Liver (tissue), 9 donors: Measurements from ENCODE around the gene PLEKHA6. TPM values are rescaled to one million over a fixed set of nuclear protein-coding genes. Genes with fewer than 3 reads are reported as not detected.
A peak's percentile ranks its signal among the peaks of the same experiment; 100 is the strongest.

Experiments used
- DNase-seq: peaks from one replicate; pipeline ENCODE4 v3.0.0-alpha.2; 2017; ENCODE audit warnings: low spot score
- H3K27ac ChIP-seq, 2 donors: one replicate each; pipeline ENCODE4 v1.7.0; 2013; ENCODE audit warnings: inconsistent platforms in 2 of 2, low read length in 2 of 2, control low read depth in 1 of 2, low read depth in 1 of 2, mild to moderate bottlenecking in 1 of 2
- H3K27me3 ChIP-seq, 4 donors: one replicate each; pipeline versions ENCODE4 v1.6.1 to v1.7.0; 2013; ENCODE audit warnings: low read length in 3 of 4, inconsistent platforms in 1 of 4, mild to moderate bottlenecking in 1 of 4, moderate library complexity in 1 of 4; ENCODE audit not compliant: control insufficient read depth in 4 of 4, insufficient read depth in 4 of 4
- H3K36me3 ChIP-seq, 4 donors: one replicate each; pipeline versions ENCODE4 v1.6.1 to v1.7.0; 2013; ENCODE audit warnings: low read length in 3 of 4, mild to moderate bottlenecking in 3 of 4, low read depth in 1 of 4, moderate library complexity in 1 of 4; ENCODE audit not compliant: control insufficient read depth in 4 of 4, insufficient read depth in 3 of 4
- H3K4me1 ChIP-seq, 4 donors: one replicate each; pipeline versions ENCODE4 v1.6.1 to v1.7.0; 2013; ENCODE audit warnings: low read length in 3 of 4, mild to moderate bottlenecking in 3 of 4, moderate library complexity in 1 of 4; ENCODE audit not compliant: control insufficient read depth in 4 of 4, insufficient read depth in 4 of 4
- H3K4me3 ChIP-seq, 3 donors: one replicate each; pipeline versions ENCODE4 v1.6.1 to v1.7.0; 2013; ENCODE audit warnings: low read length in 3 of 3, control low read depth in 1 of 3, low read depth in 1 of 3, mild to moderate bottlenecking in 1 of 3
- H3K9ac ChIP-seq, 2 donors: one replicate each; pipeline ENCODE4 v1.7.0; 2013; ENCODE audit warnings: low read length in 2 of 2, mild to moderate bottlenecking in 2 of 2, moderate library complexity in 2 of 2, control low read depth in 1 of 2, low read depth in 1 of 2
- H3K9me3 ChIP-seq, 4 donors: one replicate each; pipeline versions ENCODE4 v1.6.1 to v1.7.0; 2013; ENCODE audit warnings: low read length in 3 of 4; ENCODE audit not compliant: control insufficient read depth in 4 of 4
- EGR1 ChIP-seq, 2 donors: IDR thresholded peaks; 2 replicates each; pipeline ENCODE4 v1.6.1; 2016 to 2018; ENCODE audit warnings: antibody characterized with exemption in 2 of 2, low read depth in 2 of 2
- FOXA1 ChIP-seq: IDR thresholded peaks from 2 replicates; pipeline ENCODE4 v1.6.1; 2016; ENCODE audit warnings: antibody characterized with exemption
- FOXA2 ChIP-seq: IDR thresholded peaks from 2 replicates; pipeline ENCODE4 v1.6.1; 2016; ENCODE audit warnings: antibody characterized with exemption
- GABPA ChIP-seq, 2 donors: IDR thresholded peaks in 1 of 2; conservative IDR thresholded peaks in 1 of 2; 2 replicates each; pipeline ENCODE4 v1.6.1; 2016; ENCODE audit warnings: antibody characterized with exemption in 2 of 2, mild to moderate bottlenecking in 1 of 2, moderate library complexity in 1 of 2
- HNF4A ChIP-seq, 2 donors: conservative IDR thresholded peaks; 2 replicates each; pipeline ENCODE4 v1.6.1; 2016; ENCODE audit warnings: antibody characterized with exemption in 2 of 2, mild to moderate bottlenecking in 2 of 2
- HNF4G ChIP-seq: IDR thresholded peaks from 2 replicates; pipeline ENCODE4 v1.6.1; 2016; ENCODE audit warnings: antibody characterized with exemption
- JUND ChIP-seq, 2 donors: IDR thresholded peaks; 2 replicates each; pipeline ENCODE4 v1.6.1; 2016; ENCODE audit warnings: antibody characterized with exemption in 2 of 2
- NR2F2 ChIP-seq: IDR thresholded peaks from 2 replicates; pipeline ENCODE4 v1.6.1; 2016; ENCODE audit warnings: antibody characterized with exemption
- RAD21 ChIP-seq, 2 donors: IDR thresholded peaks; 2 replicates each; pipeline ENCODE4 v1.6.1; 2016; ENCODE audit warnings: antibody characterized with exemption in 2 of 2, mild to moderate bottlenecking in 2 of 2
- RXRA ChIP-seq, 2 donors: IDR thresholded peaks; 2 replicates each; pipeline ENCODE4 v1.6.1; 2017 to 2018; ENCODE audit warnings: antibody characterized with exemption in 2 of 2, mild to moderate bottlenecking in 1 of 2
- SP1 ChIP-seq: IDR thresholded peaks from 2 replicates; pipeline ENCODE4 v1.6.1; 2018; ENCODE audit warnings: antibody characterized with exemption, mild to moderate bottlenecking
- TAF1 ChIP-seq: conservative IDR thresholded peaks from 2 replicates; pipeline ENCODE4 v1.6.1; 2016; ENCODE audit warnings: antibody characterized with exemption, mild to moderate bottlenecking
- YY1 ChIP-seq: IDR thresholded peaks from 2 replicates; pipeline ENCODE4 v1.6.1; 2016; ENCODE audit warnings: antibody characterized with exemption, mild to moderate bottlenecking
- WGBS: extraction: QIAGEN DNeasy Blood & Tissue Kit; methylation state at CpG from one replicate; pipeline ENCODE4 v1.1.7; 2013; 5-methylcytosine and 5-hydroxymethylcytosine counted together
- polyA plus RNA-seq, 2 donors: library from polyadenylated mRNA; stranded (reverse) in 1 of 2; unstranded in 1 of 2; fragments of 200-250 nt in 1 of 2; fragments of >200 nt in 1 of 2; fragmentation: Nextera tagmentation in 1 of 2; extraction: Ambion mirVana in 1 of 2; gene quantifications; one replicate each; pipeline versions ENCODE4 v1.2.1 to v1.2.3, GENCODE V29; 2013 to 2015
- total RNA-seq, 2 donors: library from RNA; depleted of rRNA; stranded (reverse); fragments of >200 nt; gene quantifications; one replicate each; pipeline ENCODE4 v1.2.3, GENCODE V29; 2014
- TF ChIP-seq, protein P1 (sequence below): IDR thresholded peaks from 2 replicates; pipeline ENCODE4 v1.6.1; 2016; ENCODE audit warnings: antibody characterized with exemption, mild to moderate bottlenecking
- TF ChIP-seq, protein P2 (sequence below): IDR thresholded peaks from 2 replicates; pipeline ENCODE4 v1.6.1; 2016; ENCODE audit warnings: antibody characterized with exemption
- TF ChIP-seq, protein P3 (sequence below): fragments of 150-350 bp; IDR thresholded peaks from 2 replicates; pipeline ENCODE4 v1.5.1; 2017; ENCODE audit warnings: improper control_type of control experiment, low read depth, low read length; ENCODE audit not compliant: missing input control
- TF ChIP-seq, protein P4 (sequence below): IDR thresholded peaks from 2 replicates; pipeline ENCODE4 v1.6.1; 2016; ENCODE audit warnings: antibody characterized with exemption
- TF ChIP-seq, protein P5 (sequence below): IDR thresholded peaks from 2 replicates; pipeline ENCODE4 v1.6.1; 2016; ENCODE audit warnings: antibody characterized with exemption
- donor health status: healthy.
- donor health status: healthy.
- donor health status: healthy.
- donor health status: healthy.
- donor health status: healthy.

Gene PLEKHA6
- total and polyA plus RNA-seq, 4 donors, result 5.3 to 12.8 (median 7.6) TPM

DNA sequence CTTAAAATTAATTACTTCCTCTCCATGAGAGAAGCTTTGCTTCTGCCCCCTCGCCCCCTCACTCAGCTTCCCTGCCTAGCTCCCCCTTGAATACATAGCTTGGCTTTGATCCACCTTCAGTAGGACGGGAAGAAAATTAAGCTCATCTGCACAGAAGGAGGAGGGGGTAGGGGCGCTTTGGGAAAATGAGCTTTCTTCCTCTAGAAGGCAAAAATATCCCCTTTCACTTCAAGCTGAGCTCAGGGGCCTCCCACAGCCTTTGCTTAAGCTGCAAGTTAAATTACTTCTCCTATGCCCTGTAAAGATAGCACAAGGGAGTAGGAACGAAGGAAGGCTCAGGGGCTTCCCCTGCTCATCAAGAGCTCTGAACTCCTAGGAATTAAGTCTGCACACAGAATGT, 80.8 kb downstream of the PLEKHA6 start:
- Histone ChIP-seq H3K27me3 (no peaks in the 10 kb centered on the region), H3K9me3 (no peaks in the 10 kb centered on the region), H3K4me1 (peaks cover 4 to 71% (median 59%) of the 10 kb centered on the region in 4 donors), H3K9ac (peak overlapping the region in 1 of 2 donors; percentile 27), H3K36me3 (peaks cover under 1 to 13% (median 4%) of the 10 kb centered on the region in 4 donors), H3K27ac (peak overlapping the region in 1 of 2 donors; percentile 25), H3K4me3 (no peak overlapping the region)
- TF ChIP-seq RXRA (IDR thresholded peaks at IDR 0.05) (no peak), SP1 (no peak), GABPA (IDR thresholded peaks at IDR 0.05 in 1 of 2, conservative IDR thresholded peaks at IDR 0.05 in 1 of 2) (no peak), FOXA2 (no peak), TAF1 (no peak), JUND (IDR thresholded peaks at IDR 0.05) (no peak), HNF4A (conservative IDR thresholded peaks at IDR 0.05) (no peak), EGR1 (IDR thresholded peaks at IDR 0.05; ENCODE audit: low read depth in 2 of 2) (no peak), FOXA1 (no peak), YY1 (no peak), NR2F2 (no peak), HNF4G (no peak), RAD21 (IDR thresholded peaks at IDR 0.05) (no peak)
- TF ChIP-seq, protein P1, sequence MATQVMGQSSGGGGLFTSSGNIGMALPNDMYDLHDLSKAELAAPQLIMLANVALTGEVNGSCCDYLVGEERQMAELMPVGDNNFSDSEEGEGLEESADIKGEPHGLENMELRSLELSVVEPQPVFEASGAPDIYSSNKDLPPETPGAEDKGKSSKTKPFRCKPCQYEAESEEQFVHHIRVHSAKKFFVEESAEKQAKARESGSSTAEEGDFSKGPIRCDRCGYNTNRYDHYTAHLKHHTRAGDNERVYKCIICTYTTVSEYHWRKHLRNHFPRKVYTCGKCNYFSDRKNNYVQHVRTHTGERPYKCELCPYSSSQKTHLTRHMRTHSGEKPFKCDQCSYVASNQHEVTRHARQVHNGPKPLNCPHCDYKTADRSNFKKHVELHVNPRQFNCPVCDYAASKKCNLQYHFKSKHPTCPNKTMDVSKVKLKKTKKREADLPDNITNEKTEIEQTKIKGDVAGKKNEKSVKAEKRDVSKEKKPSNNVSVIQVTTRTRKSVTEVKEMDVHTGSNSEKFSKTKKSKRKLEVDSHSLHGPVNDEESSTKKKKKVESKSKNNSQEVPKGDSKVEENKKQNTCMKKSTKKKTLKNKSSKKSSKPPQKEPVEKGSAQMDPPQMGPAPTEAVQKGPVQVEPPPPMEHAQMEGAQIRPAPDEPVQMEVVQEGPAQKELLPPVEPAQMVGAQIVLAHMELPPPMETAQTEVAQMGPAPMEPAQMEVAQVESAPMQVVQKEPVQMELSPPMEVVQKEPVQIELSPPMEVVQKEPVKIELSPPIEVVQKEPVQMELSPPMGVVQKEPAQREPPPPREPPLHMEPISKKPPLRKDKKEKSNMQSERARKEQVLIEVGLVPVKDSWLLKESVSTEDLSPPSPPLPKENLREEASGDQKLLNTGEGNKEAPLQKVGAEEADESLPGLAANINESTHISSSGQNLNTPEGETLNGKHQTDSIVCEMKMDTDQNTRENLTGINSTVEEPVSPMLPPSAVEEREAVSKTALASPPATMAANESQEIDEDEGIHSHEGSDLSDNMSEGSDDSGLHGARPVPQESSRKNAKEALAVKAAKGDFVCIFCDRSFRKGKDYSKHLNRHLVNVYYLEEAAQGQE, result no peak
- TF ChIP-seq, protein P2, sequence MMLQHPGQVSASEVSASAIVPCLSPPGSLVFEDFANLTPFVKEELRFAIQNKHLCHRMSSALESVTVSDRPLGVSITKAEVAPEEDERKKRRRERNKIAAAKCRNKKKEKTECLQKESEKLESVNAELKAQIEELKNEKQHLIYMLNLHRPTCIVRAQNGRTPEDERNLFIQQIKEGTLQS, result no peak
- TF ChIP-seq, protein P3, sequence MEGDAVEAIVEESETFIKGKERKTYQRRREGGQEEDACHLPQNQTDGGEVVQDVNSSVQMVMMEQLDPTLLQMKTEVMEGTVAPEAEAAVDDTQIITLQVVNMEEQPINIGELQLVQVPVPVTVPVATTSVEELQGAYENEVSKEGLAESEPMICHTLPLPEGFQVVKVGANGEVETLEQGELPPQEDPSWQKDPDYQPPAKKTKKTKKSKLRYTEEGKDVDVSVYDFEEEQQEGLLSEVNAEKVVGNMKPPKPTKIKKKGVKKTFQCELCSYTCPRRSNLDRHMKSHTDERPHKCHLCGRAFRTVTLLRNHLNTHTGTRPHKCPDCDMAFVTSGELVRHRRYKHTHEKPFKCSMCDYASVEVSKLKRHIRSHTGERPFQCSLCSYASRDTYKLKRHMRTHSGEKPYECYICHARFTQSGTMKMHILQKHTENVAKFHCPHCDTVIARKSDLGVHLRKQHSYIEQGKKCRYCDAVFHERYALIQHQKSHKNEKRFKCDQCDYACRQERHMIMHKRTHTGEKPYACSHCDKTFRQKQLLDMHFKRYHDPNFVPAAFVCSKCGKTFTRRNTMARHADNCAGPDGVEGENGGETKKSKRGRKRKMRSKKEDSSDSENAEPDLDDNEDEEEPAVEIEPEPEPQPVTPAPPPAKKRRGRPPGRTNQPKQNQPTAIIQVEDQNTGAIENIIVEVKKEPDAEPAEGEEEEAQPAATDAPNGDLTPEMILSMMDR, result no peak
- TF ChIP-seq, protein P4, sequence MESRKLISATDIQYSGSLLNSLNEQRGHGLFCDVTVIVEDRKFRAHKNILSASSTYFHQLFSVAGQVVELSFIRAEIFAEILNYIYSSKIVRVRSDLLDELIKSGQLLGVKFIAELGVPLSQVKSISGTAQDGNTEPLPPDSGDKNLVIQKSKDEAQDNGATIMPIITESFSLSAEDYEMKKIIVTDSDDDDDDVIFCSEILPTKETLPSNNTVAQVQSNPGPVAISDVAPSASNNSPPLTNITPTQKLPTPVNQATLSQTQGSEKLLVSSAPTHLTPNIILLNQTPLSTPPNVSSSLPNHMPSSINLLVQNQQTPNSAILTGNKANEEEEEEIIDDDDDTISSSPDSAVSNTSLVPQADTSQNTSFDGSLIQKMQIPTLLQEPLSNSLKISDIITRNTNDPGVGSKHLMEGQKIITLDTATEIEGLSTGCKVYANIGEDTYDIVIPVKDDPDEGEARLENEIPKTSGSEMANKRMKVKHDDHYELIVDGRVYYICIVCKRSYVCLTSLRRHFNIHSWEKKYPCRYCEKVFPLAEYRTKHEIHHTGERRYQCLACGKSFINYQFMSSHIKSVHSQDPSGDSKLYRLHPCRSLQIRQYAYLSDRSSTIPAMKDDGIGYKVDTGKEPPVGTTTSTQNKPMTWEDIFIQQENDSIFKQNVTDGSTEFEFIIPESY, result no peak
- TF ChIP-seq, protein P5, sequence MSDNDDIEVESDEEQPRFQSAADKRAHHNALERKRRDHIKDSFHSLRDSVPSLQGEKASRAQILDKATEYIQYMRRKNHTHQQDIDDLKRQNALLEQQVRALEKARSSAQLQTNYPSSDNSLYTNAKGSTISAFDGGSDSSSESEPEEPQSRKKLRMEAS, result no peak
- no peak for DNase-seq
- 49% methylated on average over 4 of the region's 4 CpGs for WGBS
